HG02678 (cell line): Measurements from ENCODE around the gene EXOC3.
A peak's percentile ranks its signal among the peaks of the same experiment; 100 is the strongest.

Experiments
- ATAC-seq: cut with Tn5 transposase; IDR thresholded peaks from one replicate; pipeline ENCODE4 v1.9.1; 2021; ENCODE audit warnings: mild to moderate bottlenecking, moderate library complexity; ENCODE audit not compliant: unreplicated experiment

The EXOC3 gene

GRCh38 chr5:424301-425110 lies 18.5 kb upstream of the EXOC3 start:
- ATAC-seq: peak; percentile 87

GRCh38 chr5:425714-426113 lies 17.3 kb upstream of the EXOC3 start:
- ATAC-seq: no peak

GRCh38 chr5:426392-426976 lies 16.5 kb upstream of the EXOC3 start:
- no peak for ATAC-seq

GRCh38 chr5:427415-428087 lies 15.4 kb upstream of the EXOC3 start:
- no peak for ATAC-seq

DNA sequence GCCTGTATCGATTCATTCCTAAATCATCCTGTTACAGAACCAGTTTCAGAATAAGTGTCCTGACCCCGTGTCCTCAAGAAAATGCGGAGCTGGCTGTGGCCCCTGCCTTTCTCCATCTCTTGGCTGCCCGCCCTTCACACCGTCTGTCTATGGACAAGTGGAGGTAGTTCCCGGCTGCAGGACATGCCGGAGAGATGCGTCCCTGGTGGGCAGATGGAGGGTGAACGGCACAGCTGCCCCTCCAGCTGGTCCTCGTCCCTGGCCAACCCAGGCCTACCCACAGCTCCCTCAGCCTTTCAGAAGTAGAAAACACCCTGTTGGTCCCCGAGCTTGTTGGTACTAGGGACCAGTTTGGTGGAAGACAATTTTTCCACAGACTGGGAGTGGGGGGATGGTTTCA lies 14.8 kb upstream of the EXOC3 start:
- ATAC-seq: no peak

DNA sequence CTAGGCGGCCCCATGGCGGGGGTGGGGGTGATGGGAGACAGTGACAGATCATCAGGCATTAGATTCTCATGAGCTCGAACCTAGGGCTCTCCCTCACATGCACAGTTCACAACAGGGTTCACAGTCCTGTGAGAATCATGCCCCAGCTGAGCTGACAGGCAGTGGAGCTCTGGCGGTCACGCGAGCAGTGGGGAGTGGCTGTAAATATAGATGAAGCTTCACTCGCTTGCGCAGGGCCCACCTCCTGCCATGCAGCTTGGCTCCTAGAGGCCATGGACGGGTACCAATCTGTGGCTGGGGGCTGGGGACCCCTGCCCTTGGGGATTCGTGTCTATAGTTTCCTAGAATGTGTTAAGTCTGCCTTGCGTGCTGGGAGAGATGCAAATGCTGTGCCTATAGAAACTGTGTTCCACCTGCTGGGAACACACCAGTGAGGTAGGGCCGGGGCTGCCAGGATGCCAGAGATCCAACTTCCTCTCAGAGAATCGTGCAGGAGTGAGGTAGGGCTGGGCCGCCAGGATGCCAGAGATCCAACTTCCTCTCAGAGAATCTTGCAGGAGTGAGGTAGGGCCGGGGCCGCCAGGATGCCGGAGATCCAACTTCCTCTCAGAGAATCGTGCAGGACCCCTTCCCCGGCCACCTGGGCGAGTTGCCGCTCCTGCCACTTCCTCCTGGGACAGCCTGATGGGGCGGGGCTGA lies 14.1 kb upstream of the EXOC3 start:
- no peak for ATAC-seq

- no peak for ATAC-seq
Measured at GRCh38 chr5:429453-430188, 13.4 kb upstream of the EXOC3 start.

- peak; percentile 9 for ATAC-seq
Measured at GRCh38 chr5:430214-430925, 12.6 kb upstream of the EXOC3 start.

DNA sequence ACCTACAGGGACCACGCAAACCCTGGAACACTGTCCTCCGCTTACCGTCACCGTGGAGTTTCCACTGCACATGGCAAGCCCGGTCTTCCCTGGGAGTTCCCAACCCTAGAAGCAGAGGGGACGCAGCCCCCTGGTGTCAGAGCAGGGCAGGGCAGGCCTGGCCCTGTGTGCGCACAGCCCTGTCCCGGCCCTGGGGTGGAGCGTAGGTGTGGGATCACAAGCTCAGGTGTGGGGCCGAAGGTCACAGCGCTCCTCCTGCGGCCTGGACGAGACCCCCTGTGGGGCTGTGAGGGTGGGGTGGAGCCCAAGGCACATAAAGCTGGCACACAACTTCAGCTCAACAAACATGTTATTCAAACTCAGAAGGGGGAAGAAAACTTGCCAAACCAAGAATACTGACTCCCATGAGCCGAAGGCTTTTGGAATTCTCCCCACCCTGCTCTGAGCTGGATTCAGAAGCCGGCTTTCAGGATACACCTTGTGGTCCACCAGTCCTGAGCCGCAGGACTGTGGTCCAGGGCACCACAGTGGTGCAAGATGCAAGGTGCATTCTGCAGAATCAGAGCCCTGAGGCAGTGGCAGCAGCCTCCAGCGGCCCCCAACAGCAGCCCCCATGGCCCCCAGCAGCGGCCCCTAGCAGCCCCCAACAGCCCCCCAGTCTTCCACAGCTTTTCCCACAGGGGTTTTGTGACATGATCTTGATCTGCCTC lies 11.8 kb upstream of the EXOC3 start:
- ATAC-seq: peak; percentile 77

GRCh38 chr5:431711-432050 lies 11.3 kb upstream of the EXOC3 start:
- ATAC-seq: no peak

DNA sequence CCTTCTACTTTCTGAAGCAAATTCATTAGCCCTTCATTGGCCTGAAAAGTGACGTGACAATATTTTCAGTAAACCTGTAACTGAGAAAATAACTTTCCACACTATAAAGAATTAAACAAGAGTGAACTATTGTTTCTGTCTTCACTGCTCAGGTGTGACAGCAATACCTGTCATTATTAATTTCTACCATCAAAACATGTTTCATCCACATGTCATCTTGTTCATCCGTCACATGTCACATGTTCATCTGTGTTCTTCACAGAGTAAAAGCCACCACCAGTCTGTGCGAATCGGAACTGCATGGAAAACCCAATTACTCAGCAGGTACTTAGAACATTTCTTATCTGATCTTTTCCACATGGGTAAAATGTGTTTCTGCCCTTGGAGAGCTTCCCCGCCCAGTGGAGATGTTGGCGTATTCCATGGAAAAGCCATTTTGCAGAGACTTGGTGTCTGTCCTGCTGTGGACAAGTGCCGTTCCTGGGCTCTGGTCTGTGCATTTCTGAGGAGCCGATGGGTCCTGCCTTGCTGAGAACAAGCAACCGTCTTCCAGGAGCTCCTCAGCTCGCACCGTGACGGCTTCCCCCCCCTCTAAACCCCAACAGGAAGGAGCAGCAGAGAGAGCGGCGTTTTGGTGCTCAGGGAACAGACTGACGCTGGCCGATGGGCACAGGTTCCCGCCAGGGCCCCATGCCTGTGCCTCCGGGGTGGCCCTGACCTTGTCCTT lies 10.6 kb upstream of the EXOC3 start:
- ATAC-seq: no peak

GRCh38 chr5:432928-433791 lies 9.8 kb upstream of the EXOC3 start:
- ATAC-seq: no peak

- no peak for ATAC-seq
Measured at GRCh38 chr5:433836-434235, 9.1 kb upstream of the EXOC3 start.

DNA sequence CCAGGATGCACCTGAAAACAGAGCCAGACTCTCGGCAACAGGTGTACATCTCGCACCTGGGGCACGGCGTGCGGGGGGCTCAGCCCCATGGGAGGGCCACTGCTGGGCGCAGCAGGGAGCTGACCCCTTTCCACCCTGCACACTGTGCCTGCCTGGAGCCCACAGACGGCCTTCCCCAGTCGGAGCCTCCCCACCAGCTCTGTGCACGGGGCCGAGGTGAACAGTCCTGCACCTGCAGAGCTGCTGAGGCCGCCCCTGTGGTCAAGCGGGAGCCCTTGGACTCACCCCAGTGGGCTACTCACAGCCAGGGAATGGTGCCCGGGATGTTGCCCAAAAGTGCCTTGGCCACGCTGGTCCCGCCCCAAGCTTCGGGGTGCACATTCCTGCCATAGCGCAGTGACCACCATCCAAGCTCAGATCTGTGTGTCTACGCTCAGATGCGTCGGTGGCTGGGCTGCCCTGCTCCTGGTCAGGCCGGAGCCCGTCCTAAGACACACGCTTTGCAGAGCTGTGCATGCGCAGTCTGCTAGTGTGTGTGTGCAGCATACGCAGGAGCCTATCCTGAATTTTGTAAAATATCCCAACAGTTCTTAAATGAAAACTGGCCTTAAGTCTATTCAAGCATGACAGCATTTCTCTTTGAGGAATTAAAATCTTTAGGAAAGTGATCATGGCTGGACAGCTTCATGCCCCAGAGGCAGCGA lies 8.4 kb upstream of the EXOC3 start:
- ATAC-seq: no peak

DNA sequence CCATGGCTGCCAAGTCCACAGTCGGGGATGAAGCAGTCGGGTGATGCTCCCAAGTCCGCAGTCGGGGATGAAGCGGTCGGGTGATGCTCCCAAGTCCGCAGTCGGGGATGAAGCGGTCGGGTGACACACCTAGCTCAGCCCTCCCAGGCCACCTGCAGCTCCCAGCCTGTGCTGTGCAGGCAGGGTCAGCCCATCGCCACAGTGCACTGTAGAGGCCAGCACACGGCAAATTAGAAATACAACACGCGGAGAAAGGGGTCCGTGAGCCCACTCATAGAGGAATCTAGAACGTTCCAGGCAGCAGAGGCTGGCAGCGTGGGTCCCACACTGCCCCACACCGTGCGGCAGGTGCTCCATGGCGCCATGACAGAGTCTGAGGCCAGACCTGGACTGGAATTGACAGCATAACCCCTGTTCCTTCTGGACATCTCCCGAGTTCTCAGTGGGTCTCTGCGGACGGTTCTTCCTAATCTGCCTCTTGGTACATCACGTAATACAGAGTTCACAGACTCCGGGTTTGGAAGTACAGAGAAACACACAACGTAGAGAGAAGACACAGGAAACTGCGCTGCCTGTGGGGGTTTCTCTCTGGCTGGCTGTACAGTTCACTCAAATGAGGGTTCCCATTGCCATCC lies 7.7 kb upstream of the EXOC3 start:
- ATAC-seq: no peak

GRCh38 chr5:435961-436640 lies 6.9 kb upstream of the EXOC3 start:
- ATAC-seq: no peak

GRCh38 chr5:436641-436975 lies 6.4 kb upstream of the EXOC3 start:
- no peak for ATAC-seq
